ENCODE results near the gene USH1C. TPM values are rescaled to one million over a fixed set of nuclear protein-coding genes. Genes with fewer than 3 reads are reported as not detected.

Gene USH1C
- total RNA-seq, 1 experiment from 2014 or later: not detected

DNA sequence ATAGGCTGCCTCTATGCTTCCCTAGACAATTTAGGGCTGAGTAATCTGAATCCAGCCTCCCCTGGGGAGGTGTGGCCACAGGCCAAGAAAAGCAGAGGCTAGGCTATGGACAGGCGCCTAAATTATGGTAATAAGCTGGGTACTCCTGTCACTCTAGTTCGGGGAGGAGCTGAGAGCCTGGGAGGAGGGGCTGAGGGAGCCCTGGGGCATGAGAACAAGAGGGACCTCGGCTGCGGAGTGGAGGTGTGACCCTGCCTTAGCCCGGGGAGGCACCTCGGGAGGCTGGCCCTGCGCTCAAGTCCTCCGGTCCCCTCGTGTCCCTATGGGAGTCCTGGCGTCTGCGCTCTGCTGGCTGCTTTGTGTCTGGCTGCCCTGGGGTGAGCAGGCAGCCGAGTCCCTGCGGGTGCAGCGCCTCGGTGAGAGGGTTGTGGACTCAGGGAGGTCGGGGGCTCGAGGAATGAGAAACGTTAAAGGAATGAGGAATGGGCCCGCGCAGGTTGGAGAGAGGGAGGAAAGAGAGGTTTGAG is 2.9 kb upstream of the USH1C start, which contains the start of gene OTOG:
OTOG (plus strand) TSS at position 209 of the 527 bp plus-strand sequence; CDS start at position 323, 114 bp downstream.
- no peak for DNase-seq (ENCODE audit: low spot score)

DNA sequence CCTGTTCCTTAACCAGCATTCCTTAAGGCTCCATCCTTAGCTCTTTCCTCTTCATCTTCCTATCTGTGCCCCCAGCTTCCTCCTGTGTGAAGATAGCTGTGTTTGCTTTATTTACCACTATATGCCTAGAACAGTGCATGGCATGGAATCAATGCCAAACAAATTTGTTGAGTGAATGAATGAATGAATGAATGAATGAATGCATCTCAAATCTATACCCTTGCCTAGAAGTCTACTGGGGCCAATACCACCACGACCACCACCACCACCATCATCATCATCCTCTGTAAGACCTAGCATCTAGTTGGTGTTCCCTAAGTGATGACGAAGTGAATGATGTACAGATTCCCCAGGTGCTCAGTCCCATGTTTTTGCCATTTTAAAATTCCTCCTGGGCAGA is 2.0 kb upstream of the USH1C start:
- no peak for DNase-seq (ENCODE audit: low spot score)

- no peak for DNase-seq (ENCODE audit: low spot score)
These were observed 539 bp downstream of the USH1C start for GRCh38 chr11:17543574-17544180.

DNA sequence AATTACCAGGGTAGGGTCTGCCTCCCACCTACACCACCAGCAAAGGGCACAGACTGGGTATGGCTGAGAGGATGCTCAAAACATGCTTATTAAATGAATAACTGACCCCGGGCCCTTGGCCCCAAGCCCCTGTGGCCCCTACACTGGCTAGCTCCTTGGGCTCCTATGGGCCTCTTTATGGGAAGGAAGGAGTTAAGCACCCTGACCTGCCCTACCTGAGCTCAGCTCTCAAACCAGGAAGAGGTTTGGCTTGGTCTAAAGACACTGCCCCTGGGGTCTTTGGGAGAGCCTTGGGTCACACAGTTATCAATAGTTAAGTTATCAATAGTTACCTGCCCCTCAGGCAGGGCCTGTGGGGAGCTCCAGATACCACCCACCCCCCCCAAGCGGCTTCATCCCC is 1.2 kb downstream of the USH1C start:
- no peak for DNase-seq (ENCODE audit: low spot score)

GRCh38 chr11:17542249-17542648 is 2.0 kb downstream of the USH1C start:
- no peak for DNase-seq (ENCODE audit: low spot score)

- no peak for DNase-seq (ENCODE audit: low spot score)
These were observed 2.8 kb downstream of the USH1C start for GRCh38 chr11:17541330-17541885.

- DNase-seq (ENCODE audit: low spot score): no peak
These were observed 3.4 kb downstream of the USH1C start for GRCh38 chr11:17540807-17541206.

GRCh38 chr11:17538731-17539130 is 5.5 kb downstream of the USH1C start:
- no peak for DNase-seq (ENCODE audit: low spot score)

DNA sequence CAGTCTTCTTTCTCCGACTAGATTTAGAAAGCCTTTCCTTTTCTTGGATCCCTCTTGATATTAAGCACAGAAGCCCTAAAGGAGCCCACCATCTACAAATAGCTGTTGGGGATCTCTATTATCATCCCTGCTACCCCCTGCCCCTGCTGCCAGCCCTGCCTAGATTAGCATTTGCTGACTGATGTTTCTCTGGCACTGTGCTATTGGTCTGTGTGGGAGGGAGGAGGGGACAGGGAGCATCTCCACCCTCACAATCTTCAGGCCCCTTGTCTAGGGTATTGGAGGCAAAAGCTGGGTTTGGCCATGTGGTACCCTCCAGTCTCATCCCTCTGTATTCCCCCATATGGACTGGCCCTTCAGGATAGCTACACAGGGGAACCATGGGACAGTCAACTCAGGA is 6.2 kb downstream of the USH1C start:
- DNase-seq (ENCODE audit: low spot score): no peak

GRCh38 chr11:17537261-17537660 is 7.0 kb downstream of the USH1C start:
- DNase-seq (ENCODE audit: low spot score): no peak

GRCh38 chr11:17535488-17535887 is 8.7 kb downstream of the USH1C start:
- DNase-seq (ENCODE audit: low spot score): no peak

DNA sequence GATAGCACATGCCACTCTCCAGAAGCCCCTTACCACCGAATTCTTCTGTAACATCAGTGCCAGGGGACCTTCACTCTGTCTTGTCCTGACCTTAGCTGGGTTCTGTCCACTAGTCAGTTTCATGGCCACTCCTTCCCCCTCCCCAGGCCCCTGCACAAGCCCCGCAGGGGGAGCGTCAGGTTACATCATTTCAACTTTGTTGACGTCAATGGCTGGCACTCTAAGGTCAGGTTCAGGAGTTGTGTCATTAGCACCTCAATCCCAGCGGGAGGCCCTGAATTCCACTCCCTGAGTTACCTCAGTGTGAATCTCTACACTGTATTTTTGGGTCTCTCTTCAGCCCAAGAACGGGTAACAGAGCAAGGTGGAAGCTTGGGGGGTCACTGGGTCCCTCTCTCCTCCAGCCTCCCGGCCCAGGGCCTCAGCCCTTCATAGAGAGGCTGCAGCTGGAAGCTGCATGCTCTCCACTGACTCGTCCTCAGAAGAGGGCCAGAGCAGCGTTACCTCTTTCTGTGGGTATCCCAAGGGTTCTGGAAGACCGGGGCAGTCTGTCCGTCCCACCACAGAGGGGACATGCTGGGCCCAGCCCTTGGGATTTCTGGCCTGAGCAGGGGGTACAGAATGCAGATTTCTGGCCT is 10.3 kb downstream of the USH1C start:
- no peak for DNase-seq (ENCODE audit: low spot score)

GRCh38 chr11:17533341-17533740 is 10.9 kb downstream of the USH1C start:
- DNase-seq (ENCODE audit: low spot score): no peak

GRCh38 chr11:17532784-17533183 is 11.4 kb downstream of the USH1C start:
- no peak for DNase-seq (ENCODE audit: low spot score)

DNA sequence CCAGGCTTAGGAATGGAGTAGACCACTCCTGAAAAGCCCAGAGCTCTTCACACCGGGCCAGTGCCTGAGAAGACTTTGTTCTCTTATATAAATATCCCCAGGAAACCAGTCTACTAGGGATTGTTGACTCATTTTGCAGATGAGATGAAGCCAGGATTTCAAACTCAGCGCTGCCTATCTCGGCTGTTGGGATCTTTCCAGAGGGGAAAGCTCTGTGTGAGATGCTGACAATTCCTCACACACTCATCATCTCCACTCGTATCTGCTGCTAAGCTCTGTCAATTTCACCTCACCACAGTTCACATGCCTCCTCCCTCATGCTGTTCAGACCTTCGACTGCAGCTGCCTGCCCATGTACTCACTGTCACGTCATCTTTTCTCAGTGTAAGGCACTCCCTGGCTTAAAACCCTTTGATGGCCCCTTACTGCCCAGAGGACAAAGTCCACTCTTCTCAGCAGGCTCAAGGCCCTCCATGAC is 12.5 kb downstream of the USH1C start:
- DNase-seq (ENCODE audit: low spot score): no peak

- no peak for DNase-seq (ENCODE audit: low spot score)
These were observed 13.1 kb downstream of the USH1C start for GRCh38 chr11:17531071-17531600.

DNA sequence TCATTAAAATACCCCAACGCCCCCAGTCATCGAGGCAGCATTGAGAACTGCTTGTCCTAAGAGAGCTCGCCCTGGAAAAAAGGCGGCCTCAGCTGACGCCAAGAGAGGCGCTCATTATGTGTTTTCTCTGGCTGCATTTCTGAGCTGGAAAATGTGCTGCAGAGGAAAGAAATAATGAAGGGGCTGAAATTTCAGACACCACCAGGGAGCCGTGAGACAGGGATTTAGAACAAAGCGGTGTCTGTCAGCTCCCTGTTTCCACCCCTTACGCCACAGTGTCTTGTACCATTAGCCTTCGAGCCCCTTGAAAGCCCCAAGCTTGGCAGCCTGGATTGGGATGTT is 14.4 kb downstream of the USH1C start:
- no peak for DNase-seq (ENCODE audit: low spot score)

GRCh38 chr11:17528906-17529843 is 15.0 kb downstream of the USH1C start:
- DNase-seq (ENCODE audit: low spot score): no peak

GRCh38 chr11:17528181-17528691 is 16.0 kb downstream of the USH1C start:
- peak; percentile 25 for DNase-seq (ENCODE audit: low spot score)

DNA sequence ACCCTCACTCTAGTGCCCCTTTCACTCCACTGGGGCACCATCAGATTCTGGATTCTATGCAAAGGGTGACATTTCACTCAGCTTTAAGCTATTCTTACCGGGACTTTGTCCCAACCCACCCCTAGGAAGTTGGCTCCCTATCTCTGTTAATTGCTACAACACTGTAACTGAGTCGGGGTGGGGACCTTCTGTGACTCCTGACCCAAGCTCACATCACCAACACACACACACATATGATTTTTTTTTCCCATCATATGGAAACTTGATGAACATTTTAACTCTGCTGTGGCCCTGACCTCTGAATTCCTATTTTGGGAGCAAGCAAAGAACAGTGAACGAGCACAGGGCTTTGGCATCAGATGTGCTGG is 16.6 kb downstream of the USH1C start:
- no peak for DNase-seq (ENCODE audit: low spot score)

DNA sequence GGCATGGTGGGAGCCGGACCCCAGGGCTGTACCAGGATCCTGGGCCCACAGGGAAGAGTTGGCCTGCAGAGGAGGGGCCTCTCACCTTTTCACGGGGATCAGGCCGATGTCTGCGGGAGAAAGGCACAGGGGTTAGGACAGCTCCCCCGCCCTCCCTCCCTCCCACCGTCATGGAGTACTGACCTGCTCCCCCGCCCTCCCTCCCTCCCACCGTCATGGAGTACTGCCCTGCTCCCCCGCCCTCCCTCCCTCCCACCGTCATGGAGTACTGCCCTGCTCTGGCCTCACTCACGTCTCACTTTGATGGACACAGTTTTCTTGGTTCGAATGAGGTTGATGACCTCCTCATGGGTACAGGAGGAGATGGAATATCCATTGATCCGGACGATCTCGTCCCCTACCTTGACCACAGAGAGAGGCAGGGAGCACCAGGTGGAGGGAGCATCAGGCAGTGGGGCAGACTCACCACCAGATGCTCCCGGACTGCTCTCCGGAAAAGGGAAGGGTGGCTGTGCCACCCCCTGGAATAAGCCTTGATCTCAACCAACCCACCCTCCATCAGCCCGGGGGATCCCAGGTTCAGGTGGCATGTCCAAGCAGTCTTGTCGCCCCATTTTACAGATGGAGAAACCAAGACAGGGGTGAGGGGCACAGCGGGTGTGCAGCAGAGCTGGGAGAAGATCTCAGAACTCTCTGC is 17.1 kb downstream of the USH1C start:
- DNase-seq (ENCODE audit: low spot score): no peak
